Inflammatory macrophage treated with lipopolysaccharide for 1 hour (primary cell): ENCODE measurements around the gene TSPYL2.

Source experiments
- DNase-seq, 2 donors: peaks; one replicate each; pipeline ENCODE4 v3.0.0-alpha.2; 2020 to 2022

The TSPYL2 gene

DNA sequence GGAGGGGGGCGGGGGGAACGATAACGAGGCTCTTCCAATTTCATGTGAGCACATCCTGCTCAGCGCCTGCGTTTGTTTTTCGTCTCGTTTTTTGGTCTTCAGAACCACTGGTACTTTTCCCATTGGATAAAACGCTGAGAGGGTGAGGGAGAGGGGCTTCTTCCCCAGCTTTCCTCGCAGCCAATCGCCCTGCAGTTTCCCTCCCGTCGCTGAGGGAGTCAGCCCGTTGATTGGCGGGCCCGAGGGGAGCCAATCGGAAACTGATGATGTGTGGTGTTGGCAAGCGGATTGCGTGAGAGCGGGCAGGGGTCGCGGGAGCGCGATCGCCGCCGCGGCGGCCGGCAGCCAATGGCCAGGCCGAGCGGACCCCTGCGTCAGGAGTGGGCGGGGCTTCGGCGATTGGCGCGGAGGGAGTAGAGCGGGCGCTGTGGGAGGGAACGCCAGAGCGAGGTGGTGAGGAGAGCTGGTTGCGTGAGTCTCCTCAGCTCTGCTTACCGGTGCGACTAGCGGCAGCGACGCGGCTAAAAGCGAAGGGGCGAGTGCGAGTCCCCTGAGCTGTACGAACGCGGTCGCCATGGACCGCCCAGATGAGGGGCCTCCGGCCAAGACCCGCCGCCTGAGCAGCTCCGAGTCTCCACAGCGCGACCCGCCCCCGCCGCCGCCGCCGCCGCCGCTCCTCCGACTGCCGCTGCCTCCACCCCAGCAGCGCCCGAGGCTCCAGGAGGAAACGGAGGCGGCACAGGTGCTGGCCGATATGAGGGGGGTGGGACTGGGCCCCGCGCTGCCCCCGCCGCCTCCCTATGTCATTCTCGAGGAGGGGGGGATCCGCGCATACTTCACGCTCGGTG is at the start of gene TSPYL2:
TSPYL2 (plus strand) TSS at position 443 of the 848 bp plus-strand sequence; CDS start at position 575, 132 bp downstream.
- DNase-seq = peak; percentile 65 to 78

DNA sequence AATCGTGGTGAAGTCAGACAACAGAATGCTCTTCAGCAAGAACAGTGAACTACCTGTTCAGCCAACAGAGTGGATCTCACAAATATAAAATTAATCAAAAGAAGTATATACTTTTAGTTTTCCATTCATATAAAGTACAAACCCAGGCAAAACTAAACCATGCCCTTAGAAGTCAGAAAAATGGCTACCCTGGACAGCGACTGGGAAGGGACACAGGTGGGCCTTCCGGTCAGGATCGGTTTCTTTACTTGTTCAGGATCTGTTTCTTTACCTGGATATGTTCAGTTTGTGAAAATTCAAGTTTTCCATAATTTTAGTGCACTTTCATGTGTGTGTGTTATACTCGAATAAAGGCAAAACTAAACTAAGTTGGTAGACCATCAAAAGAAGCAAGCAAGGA is 46.0 kb upstream of the TSPYL2 start:
- DNase-seq = no peak

DNA sequence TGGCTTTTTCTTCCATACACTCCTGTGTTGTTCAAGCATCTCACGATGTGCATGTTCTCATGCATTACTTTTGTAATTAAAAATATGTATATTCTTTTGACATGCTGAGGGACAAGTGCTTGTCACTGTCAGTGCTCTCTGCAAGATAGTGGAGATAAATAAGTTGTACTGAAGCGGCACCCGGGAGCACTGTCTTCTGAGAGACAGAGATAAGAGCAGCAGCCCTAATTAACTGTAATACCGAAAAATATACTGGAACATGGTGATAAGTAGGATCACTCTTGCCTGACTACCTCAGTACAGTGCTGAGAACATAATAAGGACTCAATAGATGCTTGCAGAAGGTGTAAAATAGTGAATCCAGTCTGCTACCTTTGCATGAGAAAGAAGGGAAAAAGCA is 42.9 kb upstream of the TSPYL2 start:
- DNase-seq = no peak

DNA sequence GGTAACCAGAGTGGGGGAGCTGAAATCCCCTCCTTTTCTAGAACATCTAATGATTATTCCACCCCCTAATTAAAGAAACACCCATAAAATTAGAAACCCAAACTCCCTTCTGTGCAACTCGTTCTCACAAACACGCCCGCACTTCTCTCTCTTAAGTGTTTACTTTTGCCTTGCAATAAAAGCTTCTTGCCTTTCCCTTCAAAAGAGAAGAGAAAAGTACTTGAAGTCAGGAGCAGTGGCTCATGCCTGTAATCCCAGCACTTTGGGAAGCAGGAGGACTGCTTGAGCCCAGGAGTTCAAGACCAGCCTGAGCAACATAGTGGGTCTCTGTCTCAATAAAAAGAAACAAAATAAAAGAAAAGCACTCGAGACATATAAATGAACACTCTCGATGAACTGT is 37.2 kb upstream of the TSPYL2 start:
- DNase-seq = no peak

DNA sequence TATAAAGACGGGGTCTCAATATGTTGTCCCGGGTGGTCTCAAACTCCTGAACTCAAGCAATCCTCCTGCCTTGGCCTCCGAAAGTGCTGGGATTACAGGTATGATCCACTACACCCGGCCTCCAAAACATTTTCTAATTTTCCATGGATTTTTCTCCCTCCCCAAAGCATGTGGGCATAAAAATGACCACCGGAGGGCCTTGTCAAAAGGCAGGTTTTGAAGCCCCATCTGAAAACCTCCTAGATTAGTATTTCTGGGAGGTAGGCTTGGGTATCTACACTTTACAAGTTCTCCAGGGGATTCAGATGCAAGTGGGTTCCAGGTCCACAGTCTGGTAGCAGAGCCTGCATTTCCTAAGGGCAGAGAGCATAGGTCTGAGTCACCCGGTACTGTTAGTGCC is 34.9 kb upstream of the TSPYL2 start:
- no peak for DNase-seq

DNA sequence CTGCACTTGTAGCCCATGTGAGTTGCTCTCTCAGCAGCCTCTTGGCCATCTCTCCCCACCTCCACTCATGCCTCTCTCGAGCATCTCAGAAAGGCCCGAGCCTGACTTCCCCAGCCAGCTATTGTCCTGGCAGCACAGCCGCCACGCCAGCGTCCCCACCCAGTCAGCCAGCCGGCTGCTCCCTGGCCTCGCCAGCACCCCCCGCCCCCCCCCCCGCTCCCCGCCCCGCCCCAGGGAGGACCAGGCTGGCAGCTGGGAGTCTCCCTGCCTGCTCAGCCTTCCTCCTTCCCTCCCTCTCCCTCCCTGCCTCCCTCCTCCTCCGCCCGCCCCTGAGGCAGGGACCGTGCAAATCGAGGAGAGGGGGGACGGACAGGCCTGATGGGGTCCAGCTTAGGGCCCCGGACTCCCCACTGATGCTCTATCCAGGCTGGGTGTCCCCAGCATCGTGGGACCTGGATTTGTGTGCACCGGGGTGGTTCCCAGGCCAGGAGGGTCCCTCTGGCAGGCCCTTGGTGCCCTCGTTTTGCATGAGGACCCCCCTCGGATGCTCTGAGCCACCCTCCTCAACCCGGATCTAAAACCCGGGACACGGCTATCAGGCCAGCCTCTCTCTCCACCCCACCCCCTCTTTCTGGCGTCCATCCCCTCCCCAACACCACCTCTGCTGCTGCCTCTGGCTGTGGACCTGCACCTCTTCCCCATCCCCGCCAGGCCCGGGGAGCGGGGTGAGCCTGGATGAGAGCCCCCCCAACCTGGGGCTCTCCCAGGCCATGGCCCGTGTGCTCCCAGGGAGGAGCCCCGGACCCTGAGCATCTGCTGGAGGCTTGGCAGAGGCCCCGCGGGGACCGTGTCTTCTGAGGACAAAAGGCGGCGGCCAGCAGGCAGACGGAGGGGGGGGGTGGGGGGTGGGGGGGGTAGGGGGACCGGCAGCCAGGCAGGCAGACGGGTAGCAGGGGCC is 33.7 kb upstream of the TSPYL2 start, which contains the start of gene GPR173:
GPR173 (plus strand) TSS at position 621 of the 958 bp plus-strand sequence. CDS start 27,833 bp downstream, outside the sequence.
- no peak for DNase-seq

DNA sequence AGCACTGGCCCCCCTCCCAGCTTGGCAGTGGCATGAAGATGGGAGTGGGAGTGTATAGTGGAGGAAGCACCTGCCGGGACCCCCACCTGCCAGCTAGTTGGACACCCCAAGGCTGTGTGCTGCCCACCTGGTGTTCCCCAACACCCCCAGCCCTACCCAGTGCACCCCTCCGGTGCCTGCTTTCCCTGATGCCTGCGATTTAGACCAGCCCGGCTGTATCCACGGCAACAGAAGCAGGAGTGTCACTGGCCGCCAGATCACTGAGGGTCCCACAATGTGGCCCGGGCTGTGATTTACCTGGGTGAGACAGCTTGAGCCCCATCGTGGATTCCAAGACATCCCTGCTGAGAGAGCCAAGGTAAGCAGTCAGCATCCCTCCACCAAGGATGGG is 33.0 kb upstream of the TSPYL2 start:
- DNase-seq = no peak

DNA sequence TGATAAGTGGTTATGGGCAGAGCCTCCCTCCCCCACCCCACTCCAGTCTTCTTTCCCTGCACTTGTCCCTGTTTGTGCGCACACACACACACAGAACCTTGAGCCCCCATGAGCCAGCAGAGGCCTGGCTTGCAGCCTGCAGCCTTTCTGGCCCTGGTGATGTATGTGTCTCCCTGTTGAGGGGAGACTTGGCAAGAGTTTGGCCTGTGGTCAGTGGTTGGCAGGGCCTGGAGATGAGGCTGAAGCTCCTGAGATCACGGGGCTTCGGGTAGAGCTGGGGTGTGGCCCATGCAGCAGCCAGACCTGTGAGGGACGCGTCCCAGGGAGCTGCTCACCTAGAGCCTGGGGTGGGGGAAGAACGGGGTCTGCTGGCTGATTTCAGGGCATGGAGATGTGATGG is 31.3 kb upstream of the TSPYL2 start:
- no peak for DNase-seq

DNA sequence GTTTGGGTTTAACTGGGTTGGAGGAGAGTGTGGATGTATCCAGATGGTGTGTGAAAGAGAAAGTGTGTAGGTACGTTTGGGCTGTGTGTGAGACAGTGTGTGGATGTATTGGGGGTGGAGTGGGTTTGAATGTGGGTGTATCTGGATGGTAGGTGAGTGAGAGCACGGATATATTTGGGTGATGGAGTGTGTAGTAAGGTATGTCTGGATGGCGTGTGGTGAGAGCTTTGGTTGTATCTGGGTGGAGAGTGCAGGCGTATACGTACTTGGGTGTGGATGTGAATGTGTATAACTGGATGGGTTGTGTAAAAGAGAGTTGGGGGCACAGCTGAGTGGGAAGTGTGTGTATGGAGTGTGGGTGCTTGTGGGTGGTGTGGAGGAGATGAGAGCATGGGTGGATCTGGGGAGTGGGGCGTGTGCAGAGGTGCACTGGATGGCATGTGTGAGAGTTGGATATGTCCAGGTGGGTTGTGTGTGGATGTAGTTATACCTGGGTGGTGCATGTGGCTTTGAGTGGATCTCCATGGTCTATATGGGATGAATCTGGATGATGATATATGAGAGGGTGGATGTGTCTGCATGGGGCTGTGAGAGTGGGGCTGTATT is 26.8 kb upstream of the TSPYL2 start:
- no peak for DNase-seq

DNA sequence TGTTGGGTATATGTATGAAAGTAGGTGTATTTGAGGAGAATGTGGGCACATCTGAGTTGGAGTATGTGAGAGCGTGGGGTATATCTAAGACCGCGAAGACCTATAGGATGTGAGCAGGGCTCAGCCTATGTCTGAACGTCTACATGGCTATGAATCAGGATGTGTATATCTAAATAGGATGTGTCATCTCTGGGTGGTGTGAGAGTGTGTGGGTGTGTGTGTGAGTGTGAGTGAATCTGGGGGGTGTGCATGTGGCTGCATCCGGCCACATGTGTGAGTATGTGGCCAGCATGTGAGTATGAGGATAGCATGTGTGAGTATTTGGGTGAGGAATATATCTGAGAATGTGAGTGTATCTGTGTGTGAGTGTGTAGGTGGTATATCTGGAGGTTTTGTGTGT is 25.9 kb upstream of the TSPYL2 start:
- no peak for DNase-seq

DNA sequence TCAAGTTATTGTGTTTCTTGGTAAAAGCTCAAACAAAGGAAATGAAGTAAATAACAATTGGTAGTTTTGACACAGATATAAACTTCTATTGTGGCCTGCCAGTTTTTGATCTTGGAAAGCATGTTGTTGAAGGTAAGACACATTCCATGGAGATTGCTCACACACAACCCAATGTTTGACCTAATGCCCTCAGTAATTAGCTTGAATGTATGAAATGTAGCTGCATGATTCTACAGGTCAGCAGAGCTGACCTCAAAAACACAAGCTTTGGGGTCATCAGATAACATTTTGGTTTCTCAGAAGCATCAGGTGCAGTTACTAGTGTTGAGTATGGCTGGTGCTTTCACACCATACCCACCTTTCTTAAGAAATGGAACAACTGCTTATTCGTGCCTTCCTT is 17.1 kb upstream of the TSPYL2 start:
- DNase-seq = no peak

DNA sequence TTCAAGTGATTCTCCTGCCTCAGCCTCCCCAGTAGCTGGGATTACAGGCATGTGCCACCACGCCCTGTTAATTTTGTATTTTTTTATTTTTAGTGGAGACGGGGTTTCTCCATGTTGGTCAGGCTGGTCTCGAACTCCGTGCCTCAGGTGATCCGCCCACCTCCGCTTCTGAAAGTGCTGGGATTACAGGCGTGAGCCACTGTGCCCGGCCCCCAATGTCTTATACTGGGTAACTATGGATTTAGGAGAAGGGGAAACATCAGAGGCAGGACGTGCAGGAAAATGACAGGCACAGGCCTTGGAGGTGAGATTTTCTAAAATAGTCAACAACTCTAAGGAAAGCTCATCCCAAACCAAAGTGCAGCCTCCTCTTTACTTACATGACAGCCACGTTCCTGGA is 11.1 kb upstream of the TSPYL2 start:
- DNase-seq = no peak

DNA sequence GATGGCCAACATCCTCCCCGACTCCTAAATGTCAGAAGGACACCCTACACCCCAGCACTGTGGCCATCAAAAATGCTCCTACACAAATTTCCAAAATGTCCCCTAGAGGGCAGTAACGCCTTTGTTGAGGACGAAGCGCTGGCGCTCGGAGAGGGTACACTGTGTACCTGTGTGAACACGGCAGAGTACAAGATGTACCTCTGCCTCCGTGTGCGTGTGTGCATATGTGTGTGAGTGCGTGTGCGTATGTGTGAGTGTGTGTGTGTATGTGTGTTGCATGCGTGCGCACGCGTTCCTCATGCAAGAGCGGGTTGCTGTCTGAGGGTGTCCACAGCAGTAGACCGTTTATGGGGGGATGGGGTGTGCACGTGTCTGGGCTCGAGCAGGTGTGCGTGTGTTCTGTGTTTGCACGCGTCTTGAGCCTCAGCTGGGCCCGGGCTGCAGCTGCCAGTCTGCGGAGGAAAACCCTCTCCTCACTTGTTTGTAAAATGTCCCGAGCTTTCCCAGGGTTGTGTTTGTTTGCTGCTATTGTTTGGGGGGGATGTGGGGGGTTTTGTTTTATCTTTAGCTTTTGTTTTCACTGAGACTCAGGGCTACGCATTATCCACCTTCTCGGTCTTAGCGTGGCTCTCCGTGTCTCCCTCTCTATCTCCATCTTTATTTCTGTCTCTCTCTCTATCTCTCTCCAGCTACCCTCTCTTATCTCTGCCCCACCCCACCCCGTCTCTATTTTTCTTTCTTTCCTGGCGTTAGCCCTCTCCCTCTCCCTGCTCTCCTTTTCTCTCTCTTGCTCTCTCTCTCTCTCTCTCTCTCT is 10.4 kb upstream of the TSPYL2 start:
- DNase-seq = peak; percentile 29 to 72

DNA sequence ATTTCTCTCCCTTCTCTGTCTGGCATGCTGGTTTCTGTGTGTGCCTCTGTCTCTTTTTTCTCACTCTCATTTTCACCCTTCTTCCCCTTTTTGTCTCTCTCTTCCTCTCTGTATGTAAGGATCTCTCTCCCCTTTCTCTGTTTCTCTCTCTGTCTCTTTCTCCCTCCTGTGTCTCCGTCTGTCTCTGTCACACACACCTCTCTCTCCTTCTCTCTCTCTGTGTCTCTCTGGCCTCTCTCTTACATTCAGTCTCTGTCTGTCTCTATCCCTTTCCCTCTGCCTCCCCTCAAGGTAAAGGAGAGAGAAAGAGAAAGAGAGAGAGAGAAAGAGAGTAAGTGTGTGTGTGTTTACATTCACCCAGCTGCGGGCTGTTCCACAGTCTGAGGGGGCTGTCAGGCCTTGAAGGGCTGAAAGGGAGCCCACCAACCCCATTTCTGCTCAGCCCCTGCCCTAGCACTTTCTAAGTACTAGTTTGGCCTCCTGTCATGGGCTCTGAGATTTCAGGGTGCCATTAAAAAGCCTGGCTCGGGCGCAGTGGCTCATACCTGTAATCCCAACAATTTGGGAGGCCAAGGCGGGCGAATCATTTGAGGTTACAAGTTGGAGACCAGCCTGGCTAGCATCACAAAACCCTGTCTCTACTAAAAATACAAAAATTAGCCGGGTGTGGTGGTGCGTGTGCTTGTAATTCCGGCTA is 9.6 kb upstream of the TSPYL2 start:
- DNase-seq = no peak

DNA sequence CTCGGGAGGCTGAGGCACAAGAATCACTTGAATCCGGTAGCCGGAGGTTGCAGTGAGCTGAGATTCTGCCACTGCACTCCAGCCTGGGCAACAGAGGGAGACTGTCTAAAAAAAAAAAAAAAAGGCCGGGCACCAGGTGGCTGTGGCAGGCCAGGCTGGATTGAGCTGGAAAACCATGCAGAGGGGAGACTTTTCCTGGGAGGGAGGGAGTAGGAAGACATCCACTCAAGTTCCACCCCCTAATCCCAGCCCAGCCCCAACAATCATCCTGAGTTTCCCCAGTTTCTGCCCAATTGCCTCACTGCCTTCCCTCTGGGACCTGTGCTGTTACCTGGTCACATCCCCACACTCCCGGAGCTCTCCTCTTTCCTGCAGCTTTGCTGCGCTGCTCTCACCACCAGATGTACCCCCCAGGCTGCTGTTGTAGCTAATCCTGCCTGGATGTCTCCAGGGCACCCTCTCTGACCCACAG is 9.0 kb upstream of the TSPYL2 start:
- no peak for DNase-seq

DNA sequence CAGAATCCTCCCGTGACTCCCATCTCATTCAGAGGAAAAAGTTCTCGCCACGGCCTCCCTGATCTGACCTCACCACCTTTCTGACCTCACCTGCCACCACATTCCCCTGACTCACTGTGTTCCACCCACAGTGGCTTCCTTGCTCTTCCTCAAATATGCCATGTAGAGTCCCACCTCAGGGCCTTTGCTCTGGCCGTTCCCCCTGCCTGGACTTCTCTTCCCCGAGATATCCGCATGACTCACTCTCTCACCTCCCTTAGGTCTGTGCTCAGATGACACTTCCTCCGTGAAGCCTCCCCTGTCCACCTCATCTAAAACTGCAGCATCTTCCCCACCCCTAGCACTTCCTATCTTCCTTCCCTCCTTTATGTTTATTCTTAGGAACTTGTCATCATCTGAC is 7.2 kb upstream of the TSPYL2 start:
- no peak for DNase-seq

DNA sequence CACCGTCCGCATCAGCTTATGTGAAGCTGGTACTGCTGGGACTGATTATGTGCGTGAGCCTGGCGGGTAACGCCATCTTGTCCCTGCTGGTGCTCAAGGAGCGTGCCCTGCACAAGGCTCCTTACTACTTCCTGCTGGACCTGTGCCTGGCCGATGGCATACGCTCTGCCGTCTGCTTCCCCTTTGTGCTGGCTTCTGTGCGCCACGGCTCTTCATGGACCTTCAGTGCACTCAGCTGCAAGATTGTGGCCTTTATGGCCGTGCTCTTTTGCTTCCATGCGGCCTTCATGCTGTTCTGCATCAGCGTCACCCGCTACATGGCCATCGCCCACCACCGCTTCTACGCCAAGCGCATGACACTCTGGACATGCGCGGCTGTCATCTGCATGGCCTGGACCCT is 5.5 kb upstream of the TSPYL2 start:
- DNase-seq = no peak

DNA sequence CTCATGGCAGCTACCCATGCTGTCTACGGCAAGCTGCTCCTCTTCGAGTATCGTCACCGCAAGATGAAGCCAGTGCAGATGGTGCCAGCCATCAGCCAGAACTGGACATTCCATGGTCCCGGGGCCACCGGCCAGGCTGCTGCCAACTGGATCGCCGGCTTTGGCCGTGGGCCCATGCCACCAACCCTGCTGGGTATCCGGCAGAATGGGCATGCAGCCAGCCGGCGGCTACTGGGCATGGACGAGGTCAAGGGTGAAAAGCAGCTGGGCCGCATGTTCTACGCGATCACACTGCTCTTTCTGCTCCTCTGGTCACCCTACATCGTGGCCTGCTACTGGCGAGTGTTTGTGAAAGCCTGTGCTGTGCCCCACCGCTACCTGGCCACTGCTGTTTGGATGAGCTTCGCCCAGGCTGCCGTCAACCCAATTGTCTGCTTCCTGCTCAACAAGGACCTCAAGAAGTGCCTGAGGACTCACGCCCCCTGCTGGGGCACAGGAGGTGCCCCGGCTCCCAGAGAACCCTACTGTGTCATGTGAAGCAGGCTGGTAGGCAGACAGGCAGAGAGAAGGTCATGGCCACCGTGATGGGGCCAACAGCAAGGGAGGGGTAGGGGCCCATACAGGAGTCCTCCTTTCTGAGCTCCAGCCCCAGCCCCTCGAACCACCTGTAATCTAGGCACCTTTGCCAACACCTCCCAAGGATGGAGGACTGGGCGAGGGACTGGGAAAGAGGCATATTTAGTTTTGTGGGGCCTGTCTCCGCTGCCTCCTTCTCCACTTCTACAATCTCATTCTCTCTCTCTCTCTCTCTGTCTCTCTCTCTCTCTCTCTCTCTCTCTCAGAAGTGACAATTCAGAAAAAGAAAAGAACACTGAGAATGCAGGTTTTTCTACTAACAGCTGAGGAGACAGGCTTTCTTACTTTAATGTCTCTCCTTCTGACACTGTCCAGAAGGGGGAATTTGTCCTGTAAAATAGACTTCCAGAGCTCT is 4.7 kb upstream of the TSPYL2 start:
- DNase-seq = no peak

DNA sequence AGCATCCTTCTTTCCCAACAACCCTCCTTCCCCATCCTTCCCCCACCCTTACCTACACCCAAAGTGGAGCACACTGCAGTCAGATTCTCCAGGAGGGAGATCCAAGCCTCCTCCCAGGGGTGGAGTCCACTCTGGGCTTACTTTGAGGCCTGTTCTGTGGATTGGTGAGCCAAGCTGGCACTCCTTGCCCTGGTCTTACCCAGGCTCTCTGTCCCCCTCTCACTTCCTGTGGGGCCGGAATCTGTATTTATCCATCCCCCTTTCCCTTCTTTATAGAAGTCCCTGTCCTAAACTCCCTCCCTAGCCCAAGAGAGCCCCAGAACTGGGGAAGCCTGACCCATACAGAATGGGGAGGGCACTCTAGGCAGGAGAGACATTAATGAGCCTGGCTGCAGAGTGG is 3.2 kb upstream of the TSPYL2 start:
- no peak for DNase-seq
